NAMALWA (cell line): ENCODE results near the gene ATG9A.
"Not testable (repeated sequence)": the region's sequence is repeated elsewhere in the genome, so short reads cannot be mapped to it uniquely, and the experiment has no call there.

Experiments used
- DNase-seq: peaks from one replicate; pipeline ENCODE4 v3.0.0-alpha.2; 2015; ENCODE audit warnings: low spot score

The ATG9A gene

DNA sequence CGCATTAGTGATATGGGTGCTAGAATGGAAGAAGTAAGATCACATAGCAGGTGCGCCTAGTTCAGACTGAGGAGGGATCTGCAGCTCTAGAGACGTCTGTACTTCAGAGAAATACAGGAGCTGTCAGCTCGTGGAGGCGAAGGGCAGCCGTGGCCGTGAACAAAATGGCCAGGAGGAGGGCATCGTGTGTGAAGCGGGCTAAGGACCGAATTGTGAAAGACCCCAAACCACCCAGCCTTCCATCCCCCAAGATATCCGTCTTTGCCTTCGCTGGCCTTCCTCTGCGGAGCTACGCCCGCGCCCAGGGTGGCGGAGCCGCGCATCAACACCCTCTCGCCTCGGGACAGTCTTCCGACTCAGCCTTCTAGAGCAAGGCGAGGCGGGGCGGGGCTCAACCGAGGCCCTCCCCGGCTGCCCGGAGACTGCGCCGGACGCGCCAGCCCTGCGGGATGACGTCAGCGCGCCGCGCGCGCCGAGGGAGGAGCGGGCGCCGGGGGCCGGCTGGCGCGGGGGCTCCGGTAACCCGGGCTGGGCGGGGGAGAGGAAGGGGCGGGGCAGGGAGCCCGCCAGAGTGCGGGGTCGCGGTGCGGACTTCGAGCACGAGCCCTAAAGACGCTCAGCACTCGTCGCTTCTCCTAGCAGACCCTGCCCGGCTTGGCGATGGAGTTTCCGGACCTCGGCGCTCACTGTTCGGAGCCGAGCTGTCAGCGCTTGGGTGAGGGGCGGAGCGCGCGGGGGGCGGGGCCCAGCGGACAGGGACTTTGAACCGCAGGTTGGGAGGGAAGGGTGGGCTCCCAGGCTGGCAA lies 22.9 kb downstream of the ATG9A start, which contains the start of gene ZFAND2B:
ZFAND2B (plus strand) TSS at position 455 of the 806 bp plus-strand sequence; CDS start at position 661, 206 bp downstream.
- peak; percentile 96 for DNase-seq

DNA sequence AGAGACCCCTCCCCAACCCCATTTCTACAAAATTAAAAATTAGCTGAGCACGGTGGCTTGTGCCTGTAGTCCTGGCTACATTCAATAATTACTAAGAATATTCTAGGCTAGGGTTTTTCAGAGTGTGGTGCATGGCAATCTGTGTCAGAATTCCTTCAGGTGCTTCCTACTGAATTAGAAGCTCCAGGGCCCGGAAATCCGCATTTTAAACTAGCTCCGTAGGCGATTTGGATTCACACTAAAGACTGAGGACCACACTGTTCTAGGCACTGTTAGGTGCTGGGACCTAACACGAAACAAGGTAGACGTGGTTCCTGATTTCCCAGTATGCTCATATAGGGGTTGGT lies 23.5 kb downstream of the ATG9A start:
- no peak for DNase-seq

DNA sequence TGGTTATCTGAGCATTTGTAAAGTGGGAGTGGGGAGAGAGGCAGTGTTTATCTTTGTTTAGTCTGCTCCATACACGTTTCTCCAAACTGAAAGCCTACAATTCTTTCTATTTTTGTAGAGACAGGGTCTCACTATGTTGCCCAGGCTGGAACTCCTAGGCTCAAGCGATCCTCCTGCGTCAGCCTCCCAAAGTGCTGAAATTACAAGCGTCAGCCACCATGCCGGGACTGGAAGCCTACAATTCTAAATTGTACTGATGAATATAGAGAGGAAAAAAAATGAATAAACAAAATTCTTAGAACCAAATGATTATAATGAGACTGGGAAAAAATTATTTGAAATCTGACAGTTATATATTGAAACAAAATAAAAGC lies 24.3 kb downstream of the ATG9A start:
- no peak for DNase-seq

DNA sequence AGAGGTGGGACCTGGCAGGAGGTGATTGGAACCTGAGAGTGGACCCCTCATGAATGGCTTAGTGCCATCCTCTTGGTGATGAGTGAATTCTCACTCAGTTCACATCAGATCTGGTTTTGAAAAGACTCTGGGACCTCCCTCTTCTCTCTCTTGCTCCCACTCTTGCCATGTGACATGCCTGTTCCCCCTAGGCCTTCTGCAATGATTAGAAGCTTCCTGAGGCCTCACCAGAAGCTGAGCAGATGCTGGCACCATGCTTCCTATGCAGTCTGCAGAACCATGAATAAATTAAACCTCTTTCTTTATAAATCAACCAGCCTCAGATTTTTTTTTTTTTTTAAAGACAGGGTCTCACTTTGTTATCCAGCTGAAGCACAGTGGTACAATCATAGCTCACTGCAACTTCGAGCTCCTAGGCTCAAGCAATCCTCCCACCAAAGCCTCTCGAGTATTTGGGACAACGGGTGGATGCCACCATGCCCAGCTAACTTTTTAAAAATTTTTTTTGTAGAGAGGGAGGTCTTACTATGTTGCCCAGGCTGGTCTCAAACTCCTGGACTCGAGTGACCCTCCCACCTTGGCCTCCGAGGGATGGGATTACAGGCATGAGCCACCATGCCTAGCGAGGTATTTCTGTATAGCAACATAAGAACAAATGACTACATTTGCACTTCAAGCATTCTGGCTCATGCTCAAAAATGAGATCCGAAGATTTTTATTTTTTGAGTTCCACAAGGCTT lies 24.8 kb downstream of the ATG9A start:
- DNase-seq: no peak

DNA sequence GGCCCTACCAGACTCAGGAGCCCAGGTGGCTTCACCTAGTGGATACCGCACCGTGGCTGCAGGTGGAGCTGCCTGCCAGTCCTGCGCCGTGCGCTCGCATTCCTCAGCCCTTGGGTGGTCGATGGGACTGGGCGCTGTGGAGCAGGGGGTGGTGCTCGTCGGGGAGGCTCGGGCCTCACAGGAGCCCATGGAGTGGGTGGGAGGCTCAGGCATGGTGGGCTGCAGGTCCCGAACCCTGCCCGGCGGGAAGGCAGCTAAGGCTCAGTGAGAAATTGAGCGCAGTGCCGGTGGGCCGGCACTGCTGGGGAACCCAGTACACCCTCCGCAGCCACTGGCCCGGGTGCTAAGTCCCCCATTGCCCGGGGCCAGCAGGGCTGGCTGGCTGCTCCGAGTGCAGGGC lies 28.1 kb downstream of the ATG9A start:
- not testable (repeated sequence) for DNase-seq

DNA sequence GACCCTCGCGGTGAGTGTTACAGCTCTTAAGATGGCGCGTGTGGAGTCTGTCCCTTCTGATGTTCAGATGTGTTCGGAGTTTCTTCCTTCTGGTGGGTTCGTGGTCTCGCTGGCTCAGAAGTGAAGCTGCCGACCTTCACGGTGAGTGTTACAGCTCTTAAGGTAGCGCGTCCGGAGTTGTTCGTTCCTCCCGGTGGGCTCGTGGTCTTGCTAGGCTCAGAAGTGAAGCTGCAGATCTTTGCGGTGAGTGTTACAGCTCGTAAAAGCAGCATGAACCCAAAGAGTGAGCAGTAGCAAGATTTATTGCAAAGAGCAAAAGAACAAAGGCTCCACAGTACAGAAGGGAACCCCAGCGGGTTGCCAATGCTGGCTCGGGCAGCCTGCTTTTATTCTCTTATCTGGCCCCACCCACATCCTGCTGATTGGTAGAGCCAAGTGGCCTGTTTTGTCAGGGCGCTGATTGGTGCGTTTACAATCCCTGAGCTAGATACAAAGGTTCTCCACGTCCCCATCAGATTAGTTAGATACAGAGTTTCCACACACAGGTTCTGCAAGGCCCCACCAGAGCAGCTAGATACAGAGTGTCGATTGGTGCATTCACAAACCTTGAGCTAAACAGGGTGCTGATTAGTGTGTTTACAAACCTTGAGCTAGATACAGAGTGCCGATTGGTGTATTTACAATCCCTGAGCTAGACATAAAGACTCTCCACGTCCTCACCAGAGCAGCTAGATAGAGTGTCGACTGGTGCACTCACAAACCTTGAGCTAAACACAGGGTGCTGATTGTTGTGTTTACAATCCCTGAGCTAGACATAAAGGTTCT lies 28.7 kb downstream of the ATG9A start:
- not testable (repeated sequence) for DNase-seq

DNA sequence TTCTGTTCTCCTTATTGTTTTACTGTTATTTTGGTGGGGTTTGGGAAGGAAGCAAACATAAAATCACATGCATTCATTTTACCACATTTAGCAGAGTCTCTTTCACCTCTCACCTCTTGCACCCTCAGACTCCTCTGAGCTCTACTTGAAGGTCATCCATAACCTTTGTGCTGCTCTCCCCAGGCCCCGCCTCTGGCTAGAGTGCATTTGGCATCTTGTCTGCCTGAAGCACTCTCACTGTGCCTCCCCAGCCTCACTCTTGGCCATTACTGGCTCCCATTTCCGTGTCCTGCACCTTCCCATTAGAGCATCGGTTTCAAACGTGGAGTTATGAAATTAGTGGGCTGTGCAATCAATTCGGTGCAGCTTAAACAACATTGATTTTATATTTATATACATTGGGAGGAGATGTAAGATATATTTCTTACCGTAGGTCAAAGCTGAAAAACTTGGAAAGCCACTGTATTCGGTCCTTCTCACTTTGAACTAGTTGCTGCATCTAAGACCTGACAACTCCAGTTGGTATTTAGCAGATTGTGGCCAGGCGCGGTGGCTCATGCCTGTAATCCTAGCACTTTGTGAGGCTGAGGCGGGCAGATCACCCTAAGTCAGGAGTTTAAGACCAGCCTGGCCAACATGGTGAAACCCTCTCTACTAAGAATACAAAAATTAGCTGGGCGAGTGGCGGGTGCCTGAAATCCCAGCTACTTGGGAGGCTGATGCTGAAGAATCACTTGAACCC lies 29.8 kb downstream of the ATG9A start:
- DNase-seq: no peak

DNA sequence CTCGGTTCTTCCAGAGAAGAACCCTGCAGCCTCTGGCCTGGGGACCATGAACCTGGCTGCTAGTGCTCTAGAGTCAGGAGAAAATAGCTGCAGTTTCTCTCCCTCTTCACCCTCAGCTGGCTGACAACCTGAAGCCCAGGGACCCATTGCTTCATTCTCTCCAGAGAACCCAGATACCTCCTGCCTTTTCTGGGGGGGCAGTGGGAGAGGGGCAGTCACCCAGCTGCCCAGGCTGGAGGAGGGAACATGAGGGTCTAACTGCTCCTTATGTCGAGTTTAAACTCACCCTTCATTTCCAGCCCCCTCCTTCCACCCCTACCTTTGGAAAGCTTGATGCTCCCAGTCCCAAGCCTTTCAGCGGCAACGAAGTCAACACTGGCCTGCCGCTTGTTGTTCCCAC lies 30.5 kb downstream of the ATG9A start:
- DNase-seq: no peak

DNA sequence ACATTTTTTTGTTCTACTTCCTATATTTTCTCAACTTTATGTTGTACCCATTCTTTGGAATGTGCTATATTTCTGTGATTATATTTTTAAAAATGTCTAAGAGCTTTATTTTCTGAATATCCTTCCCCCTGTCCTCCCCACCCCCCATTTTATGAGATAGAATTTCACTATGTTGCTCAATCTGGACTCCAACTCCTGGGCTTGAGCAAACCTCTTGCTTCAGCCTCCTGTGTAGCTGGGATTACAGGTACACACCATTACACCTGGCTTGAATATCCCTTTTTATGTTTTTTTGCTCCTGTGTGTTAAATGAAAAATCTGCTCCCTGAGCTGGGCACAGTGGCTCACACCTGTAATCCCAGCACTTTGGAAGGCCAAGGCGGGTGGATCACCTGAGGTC lies 32.0 kb downstream of the ATG9A start:
- DNase-seq: no peak

DNA sequence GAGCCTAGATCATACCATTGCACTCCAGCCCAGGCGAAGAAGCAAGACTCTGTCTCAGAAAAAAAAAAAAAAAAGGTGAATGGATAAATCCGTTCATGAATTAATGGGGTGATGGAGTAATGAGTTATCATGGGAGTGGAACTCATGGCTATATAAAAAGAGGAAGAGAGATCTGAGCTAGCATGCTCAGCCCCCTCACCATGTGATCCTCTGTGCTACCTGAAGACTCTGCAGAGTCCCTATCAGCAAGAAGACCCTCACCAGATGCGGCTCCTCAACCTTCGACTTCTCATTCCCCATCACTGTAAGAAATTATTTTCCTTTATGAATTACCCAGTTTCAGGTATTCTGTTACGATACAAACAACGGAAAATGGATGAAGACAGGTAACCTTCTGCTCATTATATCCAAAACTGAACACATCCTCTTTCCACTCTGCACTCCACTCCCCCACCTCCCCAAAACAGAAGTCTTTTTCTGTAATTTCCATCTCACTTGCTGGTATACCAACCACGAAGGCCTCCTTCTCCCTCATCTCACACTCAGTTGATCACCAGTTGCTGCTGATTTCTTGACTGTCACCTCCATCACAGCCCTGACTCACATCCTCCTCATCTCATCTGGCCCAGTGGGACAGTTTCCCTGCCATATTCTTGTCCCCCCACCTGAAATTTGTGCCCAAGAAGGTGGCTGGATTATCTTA lies 42.5 kb downstream of the ATG9A start:
- no peak for DNase-seq

DNA sequence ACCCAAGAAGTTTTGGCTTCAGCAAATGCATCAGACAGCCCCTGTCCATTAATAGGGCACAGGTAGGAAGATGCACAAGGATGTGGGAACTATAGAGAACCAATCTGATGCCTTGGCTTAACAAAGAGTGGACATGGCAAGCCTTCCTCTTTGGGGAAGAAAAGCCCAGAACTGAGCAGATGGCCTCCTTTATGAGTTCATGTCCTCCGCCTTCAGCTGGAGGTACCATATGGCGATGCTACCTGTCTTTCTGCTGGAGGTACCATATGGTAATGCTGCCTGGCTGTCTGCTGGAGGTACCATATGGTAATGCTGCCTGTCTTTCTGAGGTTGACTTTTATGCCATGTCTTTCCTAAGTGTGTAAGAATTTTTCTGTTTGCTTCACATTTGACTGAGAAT lies 45.3 kb downstream of the ATG9A start:
- DNase-seq: no peak

DNA sequence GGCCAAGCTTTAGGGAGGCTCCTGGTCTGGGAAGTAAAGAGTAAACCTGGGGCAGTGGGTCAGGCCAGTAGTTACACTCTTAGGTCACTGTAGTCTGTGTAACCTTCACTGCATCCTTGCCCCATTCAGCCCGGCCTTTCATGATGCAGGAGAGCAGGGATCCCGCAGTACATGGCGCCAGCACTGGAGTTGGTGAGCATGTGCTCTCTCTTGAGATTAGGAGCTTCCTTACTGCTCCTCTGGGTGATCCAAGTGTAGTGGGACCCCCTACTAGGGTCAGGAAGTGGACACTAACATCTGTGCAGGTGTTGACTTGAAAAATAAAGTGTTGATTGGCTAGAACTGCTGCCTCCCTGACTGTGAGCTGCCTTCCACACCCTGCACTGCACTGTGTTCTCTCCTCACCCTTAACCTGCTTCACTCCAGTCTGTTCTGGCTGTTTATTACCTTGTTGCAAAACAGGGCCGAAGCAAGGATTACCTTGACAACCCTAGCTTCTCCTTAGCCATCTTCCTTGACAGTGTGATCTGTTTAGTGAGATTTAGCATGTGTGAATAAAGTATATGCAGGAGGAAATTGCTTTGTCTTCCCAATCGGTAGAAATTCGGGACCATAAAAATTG lies 46.2 kb downstream of the ATG9A start:
- DNase-seq: no peak

DNA sequence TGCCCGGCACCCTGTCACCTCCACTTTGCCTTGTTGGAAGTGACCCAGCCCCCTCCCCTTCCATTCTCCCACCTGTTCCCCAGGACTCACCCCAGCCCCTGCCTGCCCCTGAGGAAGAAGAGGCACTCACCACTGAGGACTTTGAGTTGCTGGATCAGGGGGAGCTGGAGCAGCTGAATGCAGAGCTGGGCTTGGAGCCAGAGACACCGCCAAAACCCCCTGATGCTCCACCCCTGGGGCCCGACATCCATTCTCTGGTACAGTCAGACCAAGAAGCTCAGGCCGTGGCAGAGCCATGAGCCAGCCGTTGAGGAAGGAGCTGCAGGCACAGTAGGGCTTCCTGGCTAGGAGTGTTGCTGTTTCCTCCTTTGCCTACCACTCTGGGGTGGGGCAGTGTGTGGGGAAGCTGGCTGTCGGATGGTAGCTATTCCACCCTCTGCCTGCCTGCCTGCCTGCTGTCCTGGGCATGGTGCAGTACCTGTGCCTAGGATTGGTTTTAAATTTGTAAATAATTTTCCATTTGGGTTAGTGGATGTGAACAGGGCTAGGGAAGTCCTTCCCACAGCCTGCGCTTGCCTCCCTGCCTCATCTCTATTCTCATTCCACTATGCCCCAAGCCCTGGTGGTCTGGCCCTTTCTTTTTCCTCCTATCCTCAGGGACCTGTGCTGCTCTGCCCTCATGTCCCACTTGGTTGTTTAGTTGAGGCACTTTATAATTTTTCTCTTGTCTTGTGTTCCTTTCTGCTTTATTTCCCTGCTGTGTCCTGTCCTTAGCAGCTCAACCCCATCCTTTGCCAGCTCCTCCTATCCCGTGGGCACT lies 46.9 kb downstream of the ATG9A start:
- no peak for DNase-seq

DNA sequence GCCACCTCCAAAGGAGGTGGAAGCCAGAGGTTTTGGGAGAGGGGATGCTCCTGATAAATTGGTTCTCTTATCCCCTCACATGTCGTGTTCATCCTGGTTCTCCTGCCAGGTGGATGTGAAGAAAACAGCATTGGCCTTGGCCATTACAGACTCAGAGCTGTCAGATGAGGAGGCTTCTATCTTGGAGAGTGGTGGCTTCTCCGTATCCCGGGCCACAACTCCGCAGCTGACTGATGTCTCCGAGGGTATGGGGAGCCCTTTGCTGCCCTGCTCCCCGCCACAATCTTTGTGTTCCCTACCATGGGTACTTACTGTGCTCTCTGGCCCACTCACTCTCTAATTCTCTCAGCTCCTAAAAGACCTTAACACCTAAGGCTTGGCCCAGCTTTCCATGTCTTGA lies 47.9 kb downstream of the ATG9A start:
- no peak for DNase-seq

DNA sequence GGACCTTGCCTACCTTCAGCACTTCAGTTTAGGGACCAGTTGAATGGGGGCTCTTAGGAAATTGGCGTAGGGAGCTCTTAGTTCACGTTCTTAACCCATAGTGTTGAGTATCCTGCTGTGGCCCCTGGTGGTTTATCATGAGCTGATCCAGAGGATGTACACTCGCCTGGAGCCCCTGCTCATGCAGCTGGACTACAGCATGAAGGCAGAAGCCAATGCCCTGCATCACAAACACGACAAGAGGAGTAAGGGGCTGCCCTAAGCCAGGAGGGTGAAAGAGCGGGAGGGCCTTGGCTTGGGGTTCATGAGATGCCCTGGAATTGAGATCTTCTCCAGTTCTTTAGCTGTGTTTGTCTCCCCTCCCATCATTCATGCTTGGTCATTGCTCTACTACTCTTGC lies 48.5 kb downstream of the ATG9A start:
- no peak for DNase-seq

DNA sequence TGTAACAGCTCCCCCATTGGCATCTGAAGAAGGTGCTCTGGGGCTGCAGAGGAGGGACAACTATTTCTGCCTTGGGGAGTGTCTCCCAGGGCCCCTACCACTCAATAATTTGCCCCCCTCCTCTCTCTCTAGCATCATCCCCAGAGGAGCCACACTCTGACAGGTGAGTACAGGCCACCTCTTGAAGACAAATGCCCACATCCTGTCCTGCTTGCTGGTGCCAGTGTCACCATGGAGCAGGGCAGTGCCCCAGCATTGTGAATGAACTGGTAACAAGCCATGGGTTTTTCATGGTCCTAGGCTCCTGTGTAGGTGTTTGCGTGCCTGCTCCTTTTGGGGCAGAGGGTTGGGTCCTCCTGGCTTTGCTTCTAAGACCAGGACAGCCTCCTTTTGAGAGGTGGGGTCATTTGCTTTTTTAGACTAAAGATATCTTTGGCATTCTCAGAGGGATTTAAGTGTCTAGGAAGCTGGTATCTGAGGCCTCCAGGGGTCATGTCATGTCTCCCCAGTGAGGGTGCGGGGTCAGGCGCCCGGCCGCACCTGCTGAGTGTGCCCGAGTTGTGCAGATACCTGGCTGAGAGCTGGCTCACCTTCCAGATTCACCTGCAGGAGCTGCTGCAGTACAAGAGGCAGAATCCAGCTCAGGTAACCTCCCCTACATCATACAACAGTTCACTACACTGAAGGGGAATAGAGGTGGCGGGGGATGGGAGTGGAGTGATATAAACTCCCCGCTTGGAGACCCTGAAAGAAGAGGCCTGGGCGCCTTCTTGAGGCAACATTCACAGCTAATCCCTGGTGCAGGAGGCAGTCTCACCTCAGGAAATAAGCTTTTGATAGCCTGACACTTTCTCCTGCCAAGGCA lies 49.6 kb downstream of the ATG9A start:
- DNase-seq: no peak

DNA sequence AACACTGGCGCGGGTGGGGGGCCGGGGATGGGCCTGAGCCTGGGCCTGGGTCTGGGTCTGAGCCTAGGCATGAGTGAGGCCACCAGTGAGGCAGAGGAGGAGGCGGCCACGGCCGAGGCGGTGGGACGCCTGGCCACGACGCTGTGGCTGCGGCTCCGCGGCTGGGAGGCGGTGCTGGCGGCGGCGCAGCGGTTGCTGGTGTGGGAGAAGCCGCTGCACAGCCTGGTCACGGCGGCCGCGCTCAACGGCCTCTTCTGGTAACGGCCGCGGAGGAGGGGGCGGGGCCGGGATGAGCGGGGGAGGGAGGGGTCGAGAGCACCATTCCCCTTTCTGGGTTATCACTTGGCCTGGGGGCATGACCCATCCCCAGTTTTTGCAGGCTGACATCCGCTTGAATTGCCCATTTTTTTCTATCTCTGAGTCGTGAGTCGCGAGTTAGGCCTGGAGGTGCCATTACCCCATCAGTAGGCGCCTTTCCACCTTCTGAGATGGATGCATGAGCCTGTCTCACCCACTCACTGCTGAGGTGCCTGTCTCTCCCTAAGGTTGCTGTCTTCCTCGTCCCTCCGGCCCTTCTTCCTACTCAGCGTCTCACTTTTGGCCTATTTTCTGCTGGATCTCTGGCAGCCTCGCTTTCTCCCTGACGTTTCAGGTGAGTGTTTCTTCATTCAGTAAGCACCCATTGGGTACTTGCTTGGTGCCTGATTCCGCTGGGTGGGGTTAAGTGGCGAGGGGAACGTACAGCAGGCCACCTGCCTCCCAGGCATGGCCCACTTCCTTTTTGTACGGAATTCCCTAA lies 50.9 kb downstream of the ATG9A start:
- DNase-seq: peak; percentile 46
